ENCODE measurements around the gene CNTN5.

CNTN5 gene

DNA sequence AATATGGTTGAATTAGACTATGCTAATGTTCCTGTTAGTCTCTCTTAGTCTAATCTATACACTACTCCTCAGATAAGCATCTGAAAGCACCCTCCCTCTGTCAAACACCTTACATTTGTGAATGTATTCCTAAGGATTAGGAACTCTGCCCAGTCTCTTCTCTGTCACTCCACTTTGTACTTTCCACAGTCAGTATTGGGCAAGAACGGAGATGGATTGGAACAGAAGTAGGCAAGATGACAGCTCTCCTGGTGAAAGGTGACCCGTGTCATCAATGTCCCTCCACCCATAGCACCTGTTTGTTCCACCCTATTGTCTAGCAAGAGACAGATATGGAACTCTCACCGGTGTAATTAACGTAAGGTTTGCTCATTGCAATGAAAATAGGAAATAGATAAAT lies 613.8 kb downstream of the CNTN5 start:
- DNase-seq (ENCODE audit: low read depth): no peak

DNA sequence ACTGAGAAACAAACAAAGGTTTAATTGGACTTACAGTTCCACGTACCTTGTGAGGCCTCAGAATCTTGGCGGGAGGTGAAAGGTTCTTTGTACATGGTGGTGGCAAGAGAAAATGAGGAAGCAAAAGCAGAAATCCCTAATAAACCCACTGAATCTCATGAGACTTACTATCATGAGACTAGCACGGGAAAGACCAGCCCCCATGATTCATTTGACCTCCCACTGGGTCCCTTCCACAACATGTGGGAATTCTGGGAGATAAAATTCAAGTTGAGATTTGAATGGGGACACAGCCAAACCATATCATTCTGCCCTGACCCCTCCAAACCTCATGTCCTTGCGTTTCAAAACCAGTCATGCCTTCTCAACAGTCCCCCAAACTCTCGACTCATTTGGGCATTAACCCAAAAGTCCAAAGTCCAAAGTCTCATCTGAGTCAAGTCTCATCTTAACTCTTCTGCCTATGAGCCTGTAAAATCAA lies 617.4 kb downstream of the CNTN5 start:
- DNase-seq (ENCODE audit: low read depth): no peak

DNA sequence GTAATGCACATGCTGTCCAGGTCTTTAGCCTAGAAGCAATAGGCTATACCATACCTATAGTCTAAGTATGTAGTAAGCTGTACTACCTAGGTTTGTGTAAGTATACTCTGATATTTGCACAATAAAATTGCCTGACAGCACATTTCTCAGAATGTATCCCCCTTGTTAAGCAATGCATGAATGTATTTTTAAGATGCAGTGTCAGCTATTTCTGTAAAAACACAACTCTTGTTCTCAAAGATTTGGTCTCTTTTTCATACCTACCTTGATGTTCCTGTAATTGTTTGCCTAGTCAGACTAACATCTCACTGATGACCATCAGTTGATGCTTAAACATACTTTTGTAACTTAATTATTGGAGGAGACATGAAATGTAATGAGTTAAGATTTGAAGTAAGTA lies 619.9 kb downstream of the CNTN5 start:
- DNase-seq (ENCODE audit: low read depth): no peak

DNA sequence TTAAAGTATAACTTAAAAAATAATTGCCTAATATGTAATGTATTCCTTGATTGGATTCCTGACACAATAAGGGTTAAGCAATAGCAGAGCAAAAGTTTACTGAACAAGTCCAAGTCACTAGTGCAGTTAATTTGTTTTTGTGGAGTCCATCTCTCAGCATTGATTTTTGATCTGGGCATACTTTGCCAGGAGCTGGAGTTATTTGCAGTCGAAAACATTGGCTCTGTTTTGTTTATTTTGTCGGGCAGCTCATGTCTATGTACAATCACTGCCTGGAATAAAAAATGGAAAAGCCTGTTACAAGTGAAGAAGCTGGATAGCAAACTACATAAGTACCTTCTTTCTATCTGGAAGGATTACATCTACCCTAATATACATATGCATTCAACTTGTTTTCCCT lies 625.2 kb downstream of the CNTN5 start:
- DNase-seq (ENCODE audit: low read depth): no peak

DNA sequence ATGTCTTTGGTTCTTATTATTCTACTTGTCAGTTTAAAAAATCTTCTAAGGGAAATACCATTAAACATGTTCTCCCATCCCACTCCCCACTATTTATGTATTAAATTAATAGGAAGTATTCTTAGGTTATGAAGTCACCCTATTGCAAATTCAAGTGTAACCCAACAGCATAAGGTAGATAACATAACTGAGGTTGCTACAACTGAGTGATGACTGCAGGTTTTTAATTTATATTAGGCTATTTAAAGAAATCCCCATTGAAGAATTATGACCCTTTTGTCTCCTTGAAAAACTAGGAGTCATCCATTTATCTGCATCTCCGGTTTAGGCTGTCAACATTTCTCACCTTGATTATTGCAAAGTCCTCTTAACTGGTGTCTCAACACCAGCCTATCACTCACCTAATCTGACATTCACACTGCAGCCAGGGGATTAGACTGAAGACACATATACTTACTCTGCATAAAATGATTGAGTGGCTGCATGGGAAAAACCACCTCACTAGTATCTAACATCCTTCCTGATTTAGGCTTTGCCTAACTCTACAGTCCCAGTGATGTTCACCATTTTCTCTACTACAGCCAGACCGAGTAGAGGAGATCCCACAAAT lies 649.4 kb downstream of the CNTN5 start:
- no peak for DNase-seq (ENCODE audit: low read depth)

DNA sequence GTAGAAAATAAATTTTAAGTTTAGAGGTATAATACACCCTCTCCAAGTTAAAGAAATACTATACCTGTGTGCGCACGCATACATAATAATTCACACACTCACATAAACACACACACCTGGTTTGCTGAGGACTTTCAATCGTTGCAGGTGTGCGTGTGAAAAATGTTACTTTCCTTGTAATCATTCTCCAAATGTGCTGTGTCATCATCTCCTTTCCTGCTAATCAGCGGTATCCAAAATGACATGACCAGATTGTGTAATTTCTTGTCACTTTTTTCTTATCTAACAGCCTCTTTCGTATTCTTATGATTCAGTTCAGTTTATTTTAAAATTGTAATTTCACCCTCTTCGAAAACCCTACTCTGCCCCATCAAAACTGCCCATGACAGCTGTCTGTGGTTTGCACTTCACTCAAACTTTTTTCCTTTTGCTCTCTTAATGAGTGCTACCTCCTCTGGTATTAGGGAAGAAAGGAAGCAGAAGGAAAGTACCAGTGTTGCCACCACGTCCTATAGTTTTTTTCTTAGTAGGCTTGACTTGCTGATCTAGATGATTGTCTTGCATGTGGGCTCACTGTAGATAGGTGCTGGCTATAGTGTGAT lies 651.2 kb downstream of the CNTN5 start:
- DNase-seq (ENCODE audit: low read depth): no peak

DNA sequence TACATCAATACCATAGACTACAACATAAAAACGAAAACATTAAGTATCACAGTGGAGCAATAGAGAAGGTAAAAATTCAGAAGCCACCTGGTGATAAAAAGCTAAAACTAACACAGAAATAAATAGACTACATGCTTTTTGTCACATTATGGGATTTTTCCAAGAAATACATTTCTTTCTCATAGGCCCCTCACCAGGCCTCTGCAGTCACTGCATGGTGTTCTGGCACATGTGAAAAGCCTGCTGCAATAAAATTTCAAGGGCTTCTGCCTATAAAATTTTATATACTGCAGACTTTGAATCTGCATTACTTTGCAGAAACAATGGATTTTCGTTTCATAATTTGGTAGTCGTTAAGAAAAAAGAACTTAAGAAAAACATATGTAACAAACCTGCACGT lies 655.5 kb downstream of the CNTN5 start:
- no peak for DNase-seq (ENCODE audit: low read depth)

DNA sequence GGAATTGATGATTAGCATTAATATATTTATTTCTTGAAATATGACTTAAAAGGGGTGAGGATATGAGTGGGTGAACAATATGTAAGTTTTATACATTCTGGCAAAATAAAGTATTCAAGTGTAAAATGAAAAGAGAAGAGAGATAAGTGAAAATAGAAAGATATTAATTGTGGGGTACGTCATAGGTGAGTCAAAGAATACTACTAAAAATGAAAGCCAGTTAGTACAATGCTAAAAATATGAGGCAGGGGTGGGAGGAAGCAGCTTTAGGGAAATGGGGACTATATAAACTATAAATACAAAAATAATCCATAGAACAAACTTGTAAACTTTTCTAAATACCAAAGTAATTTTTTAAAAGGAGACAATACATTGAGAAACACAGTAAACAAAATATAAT lies 661.4 kb downstream of the CNTN5 start:
- DNase-seq (ENCODE audit: low read depth): no peak

DNA sequence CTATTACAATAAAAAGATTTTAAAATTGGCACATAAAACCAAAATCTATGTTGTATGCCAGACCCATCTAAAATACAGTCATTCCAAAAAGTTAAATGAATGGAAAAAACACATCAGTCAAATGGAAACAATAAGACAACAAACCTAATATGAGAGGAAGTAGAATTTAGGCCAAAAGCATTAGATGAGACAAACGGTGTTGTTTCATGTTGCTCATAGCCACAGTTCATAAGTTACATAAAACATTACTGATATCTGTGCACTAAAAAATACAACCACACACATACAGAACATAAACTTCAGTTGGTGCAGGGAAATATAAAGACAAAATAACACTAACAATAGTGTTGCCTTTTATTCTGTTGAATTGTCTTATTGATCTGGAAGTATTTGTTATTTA lies 661.9 kb downstream of the CNTN5 start:
- no peak for DNase-seq (ENCODE audit: low read depth)

DNA sequence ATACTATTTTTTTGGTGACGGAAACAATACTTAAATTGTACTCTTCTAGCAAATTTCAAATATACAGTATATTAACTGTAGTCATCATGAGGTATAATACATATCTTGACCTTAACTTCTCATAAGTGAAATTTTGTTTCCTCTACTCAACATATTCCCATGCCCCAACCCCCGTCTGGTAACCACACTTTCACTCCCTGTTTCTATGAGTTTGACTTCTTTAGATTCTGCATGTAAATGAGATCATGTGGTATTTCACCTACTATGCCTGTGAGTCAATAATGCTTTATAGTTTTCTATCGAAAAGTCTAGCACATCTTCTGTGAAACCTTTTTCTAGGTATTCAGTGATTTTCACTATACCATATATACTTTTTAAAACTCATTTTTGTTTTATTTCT lies 663.2 kb downstream of the CNTN5 start:
- no peak for DNase-seq (ENCODE audit: low read depth)

DNA sequence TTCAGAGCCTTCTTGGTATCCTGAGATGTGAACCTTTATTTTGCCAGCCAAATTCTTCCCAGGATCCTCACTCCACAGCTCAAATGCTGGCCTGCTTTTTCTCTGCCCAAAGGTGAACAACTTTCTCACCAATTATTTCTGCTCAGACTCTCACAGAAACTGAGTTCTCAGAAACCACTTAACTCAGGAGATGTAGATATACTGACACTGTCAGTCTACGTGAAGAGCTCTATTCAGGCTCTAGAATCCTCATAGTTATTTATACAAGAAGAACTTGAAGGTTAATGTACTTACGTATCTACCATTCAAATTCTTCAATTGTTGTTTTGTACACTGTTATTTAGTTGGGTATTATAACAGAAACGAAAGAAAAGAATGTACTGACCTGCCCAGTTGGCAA lies 666.1 kb downstream of the CNTN5 start:
- DNase-seq (ENCODE audit: low read depth): no peak

DNA sequence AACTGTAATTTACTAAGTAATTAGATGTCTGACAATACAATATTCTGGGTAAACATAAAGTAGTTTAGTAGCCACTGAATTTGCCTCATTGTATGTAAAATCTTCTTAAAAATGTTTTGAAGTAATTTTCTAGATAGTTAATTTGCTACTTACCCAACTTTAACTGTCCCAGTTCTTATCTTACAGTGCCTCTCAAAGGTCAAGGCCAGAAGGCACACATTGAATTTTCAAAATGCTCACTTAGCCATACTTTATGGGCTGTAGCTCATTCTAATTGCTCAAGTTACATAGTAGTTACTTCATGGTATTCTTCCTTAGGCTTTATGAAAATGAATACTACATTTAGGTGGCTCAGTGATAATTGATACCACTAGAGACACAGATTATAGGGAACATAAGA lies 666.6 kb downstream of the CNTN5 start:
- no peak for DNase-seq (ENCODE audit: low read depth)

DNA sequence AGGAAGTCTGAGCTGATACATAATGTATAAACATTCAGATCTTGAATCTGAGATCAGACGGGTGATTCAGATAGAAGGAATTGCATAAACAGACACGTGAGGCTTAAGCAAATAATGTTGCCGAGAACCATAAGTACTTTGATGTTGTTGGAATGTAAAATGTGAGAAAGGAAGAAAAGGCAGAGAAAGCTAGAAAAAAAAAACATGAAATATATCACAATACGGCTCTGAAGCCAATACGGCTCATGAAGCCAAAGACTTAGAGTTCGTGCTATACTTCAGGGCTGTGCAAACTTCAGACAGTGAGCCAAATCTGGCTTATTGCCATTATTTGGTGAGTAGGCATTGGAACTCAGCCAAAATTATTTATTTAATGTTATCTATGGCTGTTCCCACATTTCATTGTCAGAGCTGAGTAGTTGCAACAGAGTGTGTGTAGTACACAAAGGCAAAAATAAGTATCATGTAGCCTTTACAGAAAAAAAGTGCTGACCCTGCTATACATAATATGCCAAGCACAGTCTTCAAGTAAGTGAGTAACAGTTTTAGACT lies 673.3 kb downstream of the CNTN5 start:
- DNase-seq (ENCODE audit: low read depth): peak; percentile 3

DNA sequence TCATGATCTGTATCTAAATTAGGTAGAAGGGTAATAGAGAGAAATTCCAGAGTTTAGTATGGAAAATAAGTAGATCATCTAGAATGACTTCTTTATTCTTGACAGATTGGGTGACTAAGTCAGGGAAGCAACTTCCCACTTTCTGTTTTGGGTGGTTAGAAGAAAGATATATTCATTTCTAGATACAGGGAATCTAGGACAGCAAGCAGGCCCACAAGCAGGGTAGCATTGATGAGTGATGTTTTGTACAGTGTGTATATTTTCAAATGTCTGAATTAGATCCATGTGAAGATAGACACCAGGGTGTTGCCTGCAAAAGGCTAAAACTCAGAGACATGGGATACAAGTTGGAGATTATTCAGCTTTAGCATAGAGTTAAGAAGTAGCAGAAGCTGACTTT lies 674.4 kb downstream of the CNTN5 start:
- no peak for DNase-seq (ENCODE audit: low read depth)

DNA sequence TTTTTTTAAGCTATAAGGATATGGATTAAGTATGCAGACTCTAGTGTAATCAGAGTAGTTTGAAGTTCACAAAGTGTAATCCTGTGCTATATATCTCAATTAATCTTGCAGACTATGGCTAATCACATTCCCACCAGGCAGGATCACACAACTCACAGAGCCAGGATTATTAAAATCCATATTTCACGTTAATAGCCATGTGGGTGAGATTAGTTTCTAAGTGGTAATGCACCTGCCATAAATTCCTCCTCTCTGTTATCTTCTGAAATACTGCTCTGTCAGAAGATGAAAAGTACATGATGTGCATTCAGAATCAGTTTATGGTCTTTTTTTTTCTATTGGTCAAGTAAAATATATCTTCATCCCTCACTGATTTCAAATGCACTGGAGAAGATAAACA lies 686.1 kb downstream of the CNTN5 start:
- no peak for DNase-seq (ENCODE audit: low read depth)

DNA sequence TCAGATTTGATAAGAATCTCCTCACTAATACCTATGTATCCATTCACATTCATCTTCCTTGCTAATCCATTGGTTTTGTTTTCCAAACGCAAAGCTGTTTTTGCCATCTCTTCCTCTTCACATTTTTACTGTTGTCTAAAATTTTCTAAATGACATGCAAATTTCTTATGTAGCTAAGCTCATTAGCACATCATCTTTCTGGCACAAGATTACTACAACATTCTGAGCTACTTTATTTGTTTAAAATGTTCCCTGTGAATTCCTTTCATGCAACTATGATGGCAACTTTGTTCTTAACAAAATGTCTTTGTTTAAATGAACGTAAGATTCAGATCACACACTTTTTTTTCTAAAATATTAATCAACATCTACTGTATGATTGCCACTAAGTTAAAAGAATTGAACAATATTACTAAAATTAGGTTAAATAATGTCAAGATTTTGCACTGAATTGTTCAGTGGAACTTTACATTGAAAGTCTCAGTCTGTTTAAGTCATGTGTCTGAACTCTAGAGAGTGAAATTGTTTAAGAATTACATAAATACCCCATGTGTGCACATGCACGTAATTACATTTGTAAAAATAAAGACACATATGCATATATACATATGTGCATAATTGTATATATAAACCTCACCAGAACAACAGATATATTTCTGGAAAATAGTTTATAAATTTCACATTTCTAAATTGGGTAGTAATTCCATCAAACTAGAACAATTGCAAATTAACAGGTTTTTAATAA lies 688.4 kb downstream of the CNTN5 start:
- DNase-seq (ENCODE audit: low read depth): no peak

DNA sequence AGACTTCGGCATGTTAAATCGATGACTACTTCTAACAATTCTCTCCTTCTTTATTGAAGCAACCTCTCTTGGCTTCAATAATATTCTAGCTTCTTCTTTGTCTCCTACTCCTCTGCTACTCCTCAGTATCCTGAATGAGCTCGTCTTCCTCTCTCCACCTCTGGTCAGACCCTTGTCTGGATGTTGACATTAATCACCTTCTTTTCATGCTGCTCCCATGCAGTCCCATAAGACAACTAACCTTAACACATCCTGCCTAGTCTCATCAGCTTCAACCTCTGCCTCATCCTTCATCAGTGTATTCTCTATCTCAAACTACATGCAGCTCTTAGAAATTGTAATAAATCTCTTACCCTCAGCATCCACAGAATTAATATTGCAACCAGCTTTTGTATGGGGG lies 695.6 kb downstream of the CNTN5 start:
- DNase-seq (ENCODE audit: low read depth): no peak

DNA sequence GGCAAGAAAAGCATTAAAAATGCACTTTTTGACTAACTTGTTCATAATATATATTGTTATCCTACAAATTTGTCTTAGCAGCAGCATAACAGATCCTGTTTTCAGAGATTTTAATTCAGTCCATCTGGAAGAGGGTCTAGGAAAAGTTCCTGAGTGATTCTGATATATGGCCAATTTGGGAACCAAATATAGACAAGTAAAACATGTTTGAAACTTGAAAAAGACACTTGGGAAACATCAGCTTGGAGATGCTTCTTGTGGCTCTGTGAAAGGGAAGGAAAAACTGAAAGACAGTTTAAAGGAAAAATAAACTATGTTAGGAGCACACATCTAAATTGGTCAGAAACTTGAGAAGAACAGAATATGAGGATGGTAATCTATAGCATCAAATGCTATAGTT lies 697.5 kb downstream of the CNTN5 start:
- DNase-seq (ENCODE audit: low read depth): no peak

DNA sequence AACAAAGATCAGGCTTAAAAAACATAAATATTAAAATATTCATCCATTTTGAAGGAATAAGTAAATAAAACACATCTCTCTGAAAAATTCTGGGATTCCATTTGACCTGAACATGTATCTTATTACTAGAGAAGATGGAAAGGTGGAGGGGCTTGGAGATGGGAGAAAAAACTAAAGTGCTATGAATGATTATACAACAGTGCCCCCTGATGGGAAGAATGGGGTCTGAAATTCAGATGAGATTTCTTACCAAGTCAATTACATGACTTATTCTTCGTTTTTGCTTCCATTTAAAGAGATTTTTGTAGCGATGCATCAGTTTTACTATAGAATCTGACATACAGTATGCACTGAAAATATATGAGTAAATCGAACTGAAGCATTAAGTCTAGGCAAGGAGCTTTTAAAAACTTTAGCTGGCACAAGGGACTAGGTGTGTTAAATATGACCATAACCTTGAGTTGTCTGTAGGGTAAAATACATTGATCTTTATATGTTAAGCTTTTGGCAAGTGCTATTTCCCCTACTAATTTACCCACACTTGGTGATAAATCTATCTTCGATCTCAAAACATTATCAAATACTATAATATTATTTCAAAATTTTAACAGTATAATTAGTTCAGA lies 718.8 kb downstream of the CNTN5 start:
- peak; percentile 3 for DNase-seq (ENCODE audit: low read depth)

DNA sequence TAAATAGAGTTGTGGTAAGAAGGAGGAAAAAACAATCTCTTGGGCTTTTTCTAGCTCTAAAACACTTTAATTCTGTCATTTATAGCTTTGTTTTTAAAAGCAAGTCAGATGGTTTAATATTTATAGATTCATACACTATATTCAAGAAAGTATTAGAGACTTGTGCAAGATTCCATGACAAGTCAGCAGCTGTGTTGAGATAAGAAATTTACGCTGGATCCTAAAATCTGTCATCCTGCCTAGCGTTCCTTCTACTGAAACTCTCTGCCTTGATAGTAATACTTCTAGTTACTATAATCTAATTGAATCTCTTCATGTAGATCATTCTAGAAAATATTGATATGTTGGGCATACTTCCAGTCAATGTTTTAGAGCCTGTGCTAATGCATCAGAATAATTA lies 721.8 kb downstream of the CNTN5 start:
- no peak for DNase-seq (ENCODE audit: low read depth)

DNA sequence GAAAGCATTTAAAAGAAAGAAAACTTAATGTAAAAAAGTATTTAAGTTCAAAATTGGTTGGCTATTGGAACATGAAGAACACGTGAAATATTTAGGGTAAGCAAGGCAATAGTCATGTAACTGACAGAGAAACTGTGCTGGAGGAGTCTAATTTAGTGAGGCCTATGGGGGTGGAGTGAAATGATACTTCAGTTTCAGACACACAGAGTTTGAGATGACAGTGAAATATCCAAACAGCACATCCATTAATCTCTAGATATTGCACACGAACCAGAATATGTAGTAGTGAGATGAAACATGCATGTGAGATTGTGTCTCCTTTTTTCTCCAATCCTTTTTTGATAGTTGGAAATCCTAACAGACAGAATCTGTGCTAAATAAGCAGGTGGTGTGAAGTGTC lies 739.0 kb downstream of the CNTN5 start:
- no peak for DNase-seq (ENCODE audit: low read depth)

DNA sequence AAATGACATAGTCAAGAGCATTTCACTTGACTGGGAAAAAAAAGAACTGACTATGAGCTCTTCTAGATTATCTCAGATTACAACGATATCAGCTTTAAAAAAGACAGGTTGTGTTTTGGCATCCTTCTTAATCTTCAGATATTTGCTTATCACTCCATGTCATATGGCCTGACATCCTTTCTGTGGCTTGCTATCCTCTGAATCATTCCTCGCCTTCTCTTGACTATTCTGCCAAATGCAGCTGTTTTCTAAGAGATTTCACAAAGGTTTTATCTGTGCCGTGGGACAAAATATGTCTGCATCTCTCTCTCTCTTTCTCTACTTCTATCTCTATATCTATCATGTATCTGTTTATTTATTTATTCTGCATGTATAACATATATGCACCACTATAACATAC lies 746.1 kb downstream of the CNTN5 start:
- no peak for DNase-seq (ENCODE audit: low read depth)

DNA sequence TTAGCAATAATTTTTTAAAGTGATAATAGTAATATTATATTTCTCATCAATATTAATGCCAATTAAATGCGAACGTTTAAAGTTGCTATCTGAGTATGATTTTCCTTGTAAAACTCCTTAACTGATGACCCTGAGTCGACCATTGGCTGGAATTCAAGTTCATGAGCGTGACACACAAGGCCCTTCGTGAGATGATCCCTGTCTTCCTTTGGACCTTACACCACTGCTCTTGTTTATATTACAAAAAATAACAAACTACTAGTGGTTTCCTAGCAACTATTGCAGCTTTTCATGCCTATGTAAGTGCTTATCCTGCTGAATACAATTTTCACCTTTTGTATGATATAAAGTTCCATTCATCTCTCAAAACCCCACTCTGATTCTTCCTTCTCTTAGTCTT lies 752.9 kb downstream of the CNTN5 start:
- DNase-seq (ENCODE audit: low read depth): no peak
